GM19372 (cell line): Measurements from ENCODE around the gene IGF2BP1.
"Not testable (repeated sequence)": the region's sequence is repeated elsewhere in the genome, so short reads cannot be mapped to it uniquely, and the experiment has no call there.

Experiments used
- ATAC-seq: cut with Tn5 transposase; IDR thresholded peaks from one replicate; pipeline ENCODE4 v1.9.1; 2021; ENCODE audit warnings: mild to moderate bottlenecking, low read depth, moderate library complexity; ENCODE audit not compliant: unreplicated experiment

IGF2BP1 gene

GRCh38 chr17:49086316-49086605 is 89.1 kb downstream of the IGF2BP1 start:
- ATAC-seq, result no peak

- no peak for ATAC-seq
Measured at GRCh38 chr17:49086649-49087048, 89.5 kb downstream of the IGF2BP1 start.

- no peak for ATAC-seq
Measured at GRCh38 chr17:49089094-49089493, 91.9 kb downstream of the IGF2BP1 start.

- ATAC-seq, result no peak
Measured at GRCh38 chr17:49090878-49091594, 93.9 kb downstream of the IGF2BP1 start.

- ATAC-seq, result no peak
Measured at GRCh38 chr17:49093131-49093530, 95.9 kb downstream of the IGF2BP1 start.

DNA sequence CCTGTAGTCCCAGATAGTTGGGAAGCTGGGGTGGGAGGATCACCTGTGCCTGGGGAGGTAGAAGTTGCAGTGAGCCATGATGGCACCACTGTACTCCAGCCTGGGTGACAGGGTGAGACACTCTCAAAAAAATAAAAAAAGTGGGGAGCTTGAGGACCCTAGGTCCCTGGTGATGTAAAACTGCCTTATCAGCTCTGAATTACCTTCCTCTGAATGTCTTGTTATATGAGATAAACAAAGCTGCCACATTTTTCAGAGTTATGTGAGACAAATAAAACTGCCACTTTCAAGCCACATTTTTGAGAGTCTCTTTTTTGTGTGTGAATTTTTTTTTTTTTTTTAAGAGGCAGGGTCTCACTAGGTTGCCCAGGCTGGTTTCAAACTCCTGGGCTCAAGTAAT is 103.4 kb downstream of the IGF2BP1 start:
- ATAC-seq, result no peak

- no peak for ATAC-seq
Measured at GRCh38 chr17:49101054-49101534, 103.9 kb downstream of the IGF2BP1 start.

DNA sequence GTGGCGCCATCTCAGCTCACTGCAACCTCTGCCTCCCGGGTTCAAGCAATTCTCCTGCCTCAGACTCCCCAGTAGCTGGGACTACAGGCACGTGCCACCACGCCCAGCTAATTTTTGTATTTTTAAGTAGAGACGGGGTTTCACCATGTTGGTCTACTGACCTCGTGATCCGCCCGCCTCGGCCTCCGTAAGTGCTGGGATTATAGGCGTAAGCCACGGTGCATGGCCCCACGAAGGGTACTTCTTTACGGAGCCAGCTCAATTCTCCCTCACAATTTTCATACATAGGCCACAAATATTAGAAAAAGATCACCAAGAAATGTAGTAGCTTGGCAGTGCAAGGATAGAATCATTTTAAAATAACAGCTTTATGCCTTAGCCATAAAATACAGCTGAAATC is 106.2 kb downstream of the IGF2BP1 start:
- not testable (repeated sequence) for ATAC-seq

DNA sequence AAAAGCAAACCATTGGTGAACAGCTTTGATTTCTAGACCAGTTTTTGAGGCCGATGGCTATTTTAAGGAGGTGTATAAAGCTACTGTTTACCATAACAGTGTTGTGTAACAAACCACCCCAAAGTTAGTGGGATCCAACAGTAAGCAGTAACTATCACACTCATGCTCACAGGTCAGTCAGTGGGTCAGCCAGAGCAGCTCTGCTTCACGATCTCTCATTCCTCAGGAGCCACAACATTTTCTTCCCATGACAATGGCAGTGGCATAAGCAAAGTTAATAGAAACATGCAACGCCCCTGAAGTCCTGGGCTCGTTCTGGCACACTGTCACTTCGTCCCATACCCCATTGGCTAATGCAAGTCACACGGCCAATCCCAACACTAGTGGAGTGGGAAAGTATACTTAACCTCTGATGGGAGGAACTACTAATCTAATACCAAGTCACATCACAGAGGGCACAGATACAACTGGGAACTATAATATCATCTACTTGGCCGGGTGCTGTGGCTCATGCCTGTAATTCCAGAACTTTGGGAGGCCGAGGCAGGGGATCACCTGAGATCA is 107.4 kb downstream of the IGF2BP1 start:
- no peak for ATAC-seq
